Measurements from ENCODE around the gene SPATC1L. TPM values are rescaled to one million over a fixed set of nuclear protein-coding genes. Genes with fewer than 3 reads are reported as not detected.

SPATC1L gene
- total RNA-seq, 1 experiment from 2014 or later: 36.0 TPM

DNA sequence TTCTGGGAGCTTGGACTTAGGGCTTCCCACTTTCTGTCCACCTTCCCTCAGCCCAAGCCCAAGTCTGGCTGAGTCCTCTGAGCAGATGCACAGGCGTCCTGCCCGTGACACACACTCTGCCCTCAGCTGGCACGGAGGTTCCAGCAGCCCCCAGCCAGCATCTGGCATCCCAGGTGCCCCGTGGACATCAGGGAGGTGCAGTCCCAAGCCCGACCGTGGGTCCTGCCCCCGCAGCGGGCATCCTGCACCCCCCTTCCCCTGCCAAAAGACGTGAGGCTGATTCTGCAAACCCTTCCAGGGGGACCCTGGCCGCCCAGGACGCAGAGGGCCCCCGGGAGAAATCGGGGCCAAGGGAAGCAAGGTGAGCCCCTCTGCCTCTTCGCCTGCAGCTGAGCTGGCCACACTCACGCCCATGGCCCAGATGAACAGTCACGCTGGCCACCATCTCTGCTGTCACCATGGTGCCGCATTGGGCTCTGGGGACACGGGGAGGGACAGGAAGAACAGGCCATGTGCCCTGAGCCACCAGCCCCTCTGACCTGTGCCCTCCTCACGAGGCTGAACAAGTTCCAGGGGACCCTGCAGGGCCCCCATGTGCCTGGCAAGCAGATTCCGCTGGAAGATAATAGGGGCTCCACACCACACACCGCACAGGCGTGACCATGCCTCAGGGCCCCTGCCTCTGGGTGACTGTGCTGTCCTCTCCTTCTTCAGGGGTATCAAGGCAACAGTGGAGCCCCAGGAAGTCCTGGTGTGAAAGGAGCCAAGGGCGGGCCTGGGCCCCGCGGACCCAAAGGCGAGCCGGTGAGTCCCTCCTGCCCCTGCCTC is 65.7 kb downstream of the SPATC1L start:
- H4K5ac ChIP-seq (ENCODE audit: insufficient read length, low read depth, low read length): no peak overlapping the region
- H4K91ac ChIP-seq (ENCODE audit: insufficient read length, low read depth, low read length): no peak overlapping the region
- no peak overlapping the region for H3K23ac ChIP-seq (ENCODE audit: insufficient read length, low read depth, low read length)
- H3K27me3 ChIP-seq (ENCODE audit: insufficient read depth, low read length): no peaks in the 10 kb centered on the region
- Mint-ChIP-seq H3K9me3 (peaks cover 0 to 8% of the 10 kb centered on the region in 2 experiments; a peak in 2 of 5 replicates), H3K4me1 (no peaks in the 10 kb centered on the region), H3K27me3 (ENCODE audit: low read depth) (no peaks in the 10 kb centered on the region), H3K4me3 (no peak overlapping the region), H3K27ac (no peak overlapping the region), H3K36me3 (ENCODE audit: insufficient read depth in 1 of 3, low read depth in 3 of 3) (peaks cover 22 to 59% (median 24%) of the 10 kb centered on the region in 3 experiments)
- H3T11ph ChIP-seq (ENCODE audit: low read length): no peak overlapping the region
- no peak overlapping the region for H3K27ac ChIP-seq (ENCODE audit: insufficient read length, low read depth, low read length)
- no peak overlapping the region for H4K8ac ChIP-seq (replicated peaks; ENCODE audit: insufficient read length, low read depth, low read length)
- TF ChIP-seq, protein P1, sequence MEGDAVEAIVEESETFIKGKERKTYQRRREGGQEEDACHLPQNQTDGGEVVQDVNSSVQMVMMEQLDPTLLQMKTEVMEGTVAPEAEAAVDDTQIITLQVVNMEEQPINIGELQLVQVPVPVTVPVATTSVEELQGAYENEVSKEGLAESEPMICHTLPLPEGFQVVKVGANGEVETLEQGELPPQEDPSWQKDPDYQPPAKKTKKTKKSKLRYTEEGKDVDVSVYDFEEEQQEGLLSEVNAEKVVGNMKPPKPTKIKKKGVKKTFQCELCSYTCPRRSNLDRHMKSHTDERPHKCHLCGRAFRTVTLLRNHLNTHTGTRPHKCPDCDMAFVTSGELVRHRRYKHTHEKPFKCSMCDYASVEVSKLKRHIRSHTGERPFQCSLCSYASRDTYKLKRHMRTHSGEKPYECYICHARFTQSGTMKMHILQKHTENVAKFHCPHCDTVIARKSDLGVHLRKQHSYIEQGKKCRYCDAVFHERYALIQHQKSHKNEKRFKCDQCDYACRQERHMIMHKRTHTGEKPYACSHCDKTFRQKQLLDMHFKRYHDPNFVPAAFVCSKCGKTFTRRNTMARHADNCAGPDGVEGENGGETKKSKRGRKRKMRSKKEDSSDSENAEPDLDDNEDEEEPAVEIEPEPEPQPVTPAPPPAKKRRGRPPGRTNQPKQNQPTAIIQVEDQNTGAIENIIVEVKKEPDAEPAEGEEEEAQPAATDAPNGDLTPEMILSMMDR (conservative IDR thresholded peaks at IDR 0.05): no peak
- H2BK120ac ChIP-seq (ENCODE audit: low read depth, low read length, poor library complexity, severe bottlenecking): no peak overlapping the region
- H2AFZ ChIP-seq (ENCODE audit: low read length): no peak overlapping the region
- no peaks in the 10 kb centered on the region for H4K20me1 ChIP-seq (ENCODE audit: control insufficient read depth, insufficient read depth, insufficient read length)
- no peak overlapping the region for H3K4me2 ChIP-seq (ENCODE audit: insufficient read depth, insufficient read length, low read length)
- H3K9ac ChIP-seq (ENCODE audit: extremely low read depth, insufficient read length, low read length): no peak overlapping the region
- H3K4me1 ChIP-seq (ENCODE audit: insufficient read depth, low read length): no peaks in the 10 kb centered on the region
- no peak overlapping the region; the same call in 1 of the 2 replicates for H3K14ac ChIP-seq (ENCODE audit: insufficient read depth, low read length)
- no peak overlapping the region for H3K18ac ChIP-seq (ENCODE audit: insufficient read length, low read depth, low read length)
- no peak overlapping the region for H3K4ac ChIP-seq (ENCODE audit: low read depth, low read length)
- H3K56ac ChIP-seq (ENCODE audit: insufficient read length, low read depth, low read length): no peak overlapping the region
- no CpG with 5 or more reads among the region's 27 CpGs for WGBS (ENCODE audit: extremely low coverage, insufficient read length, low lambda C conversion rate)
- H2BK15ac ChIP-seq (ENCODE audit: low read depth, low read length): no peak overlapping the region
- no peak overlapping the region for H2BK5ac ChIP-seq (ENCODE audit: insufficient read length, low read length)
- no peak overlapping the region for H2BK20ac ChIP-seq (ENCODE audit: low read depth, low read length, poor library complexity, severe bottlenecking)
- no peak overlapping the region for H2AK5ac ChIP-seq (ENCODE audit: insufficient read length, low read length)
- DNase-seq: peak; percentile 22
- no peaks in the 10 kb centered on the region for H3K23me2 ChIP-seq (ENCODE audit: insufficient read length, low read depth, low read length, poor library complexity, severe bottlenecking)
- H3K9me3 ChIP-seq (ENCODE audit: control insufficient read depth, low read depth, low read length): no peaks in the 10 kb centered on the region
- H3K79me1 ChIP-seq (ENCODE audit: insufficient read depth, low read depth, low read length, poor library complexity, severe bottlenecking): no peaks in the 10 kb centered on the region
- no peaks in the 10 kb centered on the region for H3K79me2 ChIP-seq (ENCODE audit: insufficient read depth, low read length)
- no peak overlapping the region for H2BK12ac ChIP-seq (ENCODE audit: insufficient read length, low read depth, low read length)

Measured in H9 (cell line).